Measurements from ENCODE around the gene DOP1B. TPM values are rescaled to one million over a fixed set of nuclear protein-coding genes. Genes with fewer than 3 reads are reported as not detected.

Gene DOP1B
- total RNA-seq, 1 experiment from 2014 or later, result 7.1 TPM

DNA sequence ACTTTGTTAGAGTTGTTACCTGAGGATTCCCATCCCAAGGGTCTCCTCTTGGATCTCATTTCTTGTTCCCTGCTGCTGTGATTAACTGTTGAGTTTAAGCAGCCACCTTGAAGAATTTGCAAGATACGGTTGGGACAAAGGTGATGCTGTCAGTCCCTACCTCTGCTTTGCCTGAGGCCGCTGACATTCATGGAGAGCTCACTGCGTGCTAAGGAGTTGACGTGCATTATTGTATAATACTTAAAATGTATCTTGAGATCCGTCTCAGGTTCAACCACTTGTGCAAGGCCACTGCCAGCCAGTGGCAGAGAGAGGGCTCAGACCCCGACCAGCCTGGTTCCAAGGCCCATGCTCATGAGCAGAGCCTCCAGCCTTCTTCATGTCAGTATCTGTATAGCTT lies 14.2 kb downstream of the DOP1B start:
- Mint-ChIP-seq H3K36me3 (ENCODE audit: insufficient read depth, unreplicated experiment) (no peaks in the 10 kb centered on the region), H3K4me3 (ENCODE audit: low read depth, unreplicated experiment) (no peak overlapping the region), H3K27ac (ENCODE audit: unreplicated experiment) (no peak overlapping the region), H3K4me1 (ENCODE audit: low read depth, unreplicated experiment) (no peaks in the 10 kb centered on the region), H3K9me3 (ENCODE audit: low read depth, unreplicated experiment) (no peaks in the 10 kb centered on the region), H3K27me3 (ENCODE audit: unreplicated experiment) (no peaks in the 10 kb centered on the region)
- intact Hi-C loops (cut with micrococcal nuclease; ENCODE audit: unreplicated experiment), result no loop called here
- DNase-seq, result no peak
- CTCF ChIA-PET, result no interaction called here
- BruUV-seq (replicated peaks), result no TSS peak
- no peak for TF ChIP-seq CTCF (IDR thresholded peaks at IDR 0.05; ENCODE audit: unreplicated experiment)

DNA sequence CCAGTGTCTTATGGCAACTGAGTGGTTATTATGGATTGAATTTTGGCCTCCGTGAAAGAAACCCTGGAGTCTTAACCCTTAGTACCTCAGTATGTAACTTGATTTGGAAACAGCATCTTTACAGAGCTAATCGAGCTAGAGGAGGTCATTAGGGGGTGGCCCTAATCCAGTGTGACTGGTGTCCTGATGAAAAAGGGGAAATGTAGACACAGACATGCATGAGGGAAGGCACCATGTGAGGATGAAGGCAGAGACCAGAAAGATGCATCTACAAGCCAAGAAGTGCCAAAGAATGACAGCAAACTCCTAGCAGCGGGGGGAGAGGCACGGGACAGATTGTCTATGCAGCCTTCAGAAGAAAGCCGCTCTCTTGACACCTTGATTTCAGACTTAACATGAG lies 14.7 kb downstream of the DOP1B start:
- Mint-ChIP-seq H3K4me3 (ENCODE audit: low read depth, unreplicated experiment) (no peak overlapping the region), H3K27ac (ENCODE audit: unreplicated experiment) (no peak overlapping the region)
- CTCF ChIA-PET, result no interaction called here

GRCh38 chr21:36171741-36172331 lies 15.2 kb downstream of the DOP1B start:
- intact Hi-C loops (cut with micrococcal nuclease; ENCODE audit: unreplicated experiment), result no loop called here
- Mint-ChIP-seq H3K27ac (ENCODE audit: unreplicated experiment) (no peak overlapping the region), H3K4me1 (ENCODE audit: low read depth, unreplicated experiment) (no peaks in the 10 kb centered on the region), H3K9me3 (ENCODE audit: low read depth, unreplicated experiment) (no peaks in the 10 kb centered on the region), H3K27me3 (ENCODE audit: unreplicated experiment) (no peaks in the 10 kb centered on the region), H3K4me3 (ENCODE audit: low read depth, unreplicated experiment) (no peak overlapping the region), H3K36me3 (ENCODE audit: insufficient read depth, unreplicated experiment) (no peaks in the 10 kb centered on the region)
- no peak for TF ChIP-seq CTCF (IDR thresholded peaks at IDR 0.05; ENCODE audit: unreplicated experiment)
- no TSS peak for BruUV-seq (replicated peaks)
- DNase-seq, result no peak
- CTCF ChIA-PET, result no interaction called here

More for the DNA sequence above, 14.7 kb downstream of the DOP1B start:
- no peaks in the 10 kb centered on the region for H3K4me1 Mint-ChIP-seq (ENCODE audit: low read depth, unreplicated experiment)
- DNase-seq, result no peak
- H3K9me3 Mint-ChIP-seq (ENCODE audit: low read depth, unreplicated experiment), result no peaks in the 10 kb centered on the region
- intact Hi-C loops (cut with micrococcal nuclease; ENCODE audit: unreplicated experiment), result no loop called here
- H3K27me3 Mint-ChIP-seq (ENCODE audit: unreplicated experiment), result no peaks in the 10 kb centered on the region
- H3K36me3 Mint-ChIP-seq (ENCODE audit: insufficient read depth, unreplicated experiment), result no peaks in the 10 kb centered on the region
- no TSS peak for BruUV-seq (replicated peaks)
- no peak for TF ChIP-seq CTCF (IDR thresholded peaks at IDR 0.05; ENCODE audit: unreplicated experiment)

DNA sequence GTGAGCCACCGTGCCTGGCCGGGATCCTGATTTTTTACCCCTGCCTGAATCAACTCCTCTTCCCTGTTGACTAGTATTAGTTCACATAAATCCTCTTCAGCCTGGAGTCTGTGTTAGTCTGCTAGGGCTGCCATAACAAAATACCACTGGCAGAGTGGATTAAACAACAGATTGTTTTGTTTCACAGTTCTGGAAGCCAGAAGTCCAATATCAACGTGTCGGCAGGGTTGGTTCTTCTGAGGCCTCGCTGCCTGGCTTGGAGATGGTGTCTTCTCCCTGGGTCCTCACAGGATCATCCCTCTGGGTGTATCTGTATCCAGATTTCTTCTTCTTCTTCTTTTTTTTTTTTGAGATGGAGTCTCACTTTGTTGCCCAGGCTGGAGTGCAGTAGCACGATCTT lies 18.2 kb downstream of the DOP1B start:
- no peak for DNase-seq
- H3K4me3 Mint-ChIP-seq (ENCODE audit: low read depth, unreplicated experiment), result no peak overlapping the region
- H3K27me3 Mint-ChIP-seq (ENCODE audit: unreplicated experiment), result no peaks in the 10 kb centered on the region
- no peaks in the 10 kb centered on the region for H3K4me1 Mint-ChIP-seq (ENCODE audit: low read depth, unreplicated experiment)
- H3K27ac Mint-ChIP-seq (ENCODE audit: unreplicated experiment), result no peak overlapping the region
- CTCF ChIA-PET, result no interaction called here
- TF ChIP-seq CTCF (IDR thresholded peaks at IDR 0.05; ENCODE audit: unreplicated experiment), result no peak
- BruUV-seq (replicated peaks), result no TSS peak
- intact Hi-C loops (cut with micrococcal nuclease; ENCODE audit: unreplicated experiment), result no loop called here
- no peaks in the 10 kb centered on the region for H3K36me3 Mint-ChIP-seq (ENCODE audit: insufficient read depth, unreplicated experiment)
- no peaks in the 10 kb centered on the region for H3K9me3 Mint-ChIP-seq (ENCODE audit: low read depth, unreplicated experiment)
